ENCODE measurements around the gene OTUD5.
A peak's percentile ranks its signal among the peaks of the same experiment; 100 is the strongest.
"Not testable (repeated sequence)": the region's sequence is repeated elsewhere in the genome, so short reads cannot be mapped to it uniquely, and the experiment has no call there.

OTUD5 gene

DNA sequence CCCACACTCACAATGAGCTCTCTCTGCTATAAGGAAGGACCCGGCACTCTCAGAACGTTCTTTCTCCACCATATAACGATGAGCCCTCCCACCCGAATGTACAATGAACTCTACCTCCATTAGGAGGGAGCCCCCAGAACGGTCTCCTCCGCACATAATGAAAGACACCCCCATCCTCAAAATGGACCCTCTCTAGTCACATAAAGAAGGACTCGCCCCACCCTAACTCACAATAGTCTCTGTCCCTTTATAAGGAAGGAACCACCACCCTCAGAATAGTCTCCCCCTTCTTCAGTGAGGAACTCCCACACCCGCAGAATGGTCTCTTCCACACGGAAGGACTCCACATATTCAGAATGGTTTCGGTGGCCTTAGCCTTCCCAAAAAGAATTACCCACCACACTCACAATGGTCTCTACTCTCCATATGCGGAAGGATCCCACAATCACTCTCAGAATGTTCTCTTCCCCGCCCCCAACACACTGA is 46.4 kb downstream of the OTUD5 start:
- no peak for DNase-seq

GRCh38 chrX:48909703-48910294 is 47.6 kb downstream of the OTUD5 start:
- no peak for DNase-seq

GRCh38 chrX:48908600-48908999 is 48.8 kb downstream of the OTUD5 start:
- DNase-seq = no peak

DNA sequence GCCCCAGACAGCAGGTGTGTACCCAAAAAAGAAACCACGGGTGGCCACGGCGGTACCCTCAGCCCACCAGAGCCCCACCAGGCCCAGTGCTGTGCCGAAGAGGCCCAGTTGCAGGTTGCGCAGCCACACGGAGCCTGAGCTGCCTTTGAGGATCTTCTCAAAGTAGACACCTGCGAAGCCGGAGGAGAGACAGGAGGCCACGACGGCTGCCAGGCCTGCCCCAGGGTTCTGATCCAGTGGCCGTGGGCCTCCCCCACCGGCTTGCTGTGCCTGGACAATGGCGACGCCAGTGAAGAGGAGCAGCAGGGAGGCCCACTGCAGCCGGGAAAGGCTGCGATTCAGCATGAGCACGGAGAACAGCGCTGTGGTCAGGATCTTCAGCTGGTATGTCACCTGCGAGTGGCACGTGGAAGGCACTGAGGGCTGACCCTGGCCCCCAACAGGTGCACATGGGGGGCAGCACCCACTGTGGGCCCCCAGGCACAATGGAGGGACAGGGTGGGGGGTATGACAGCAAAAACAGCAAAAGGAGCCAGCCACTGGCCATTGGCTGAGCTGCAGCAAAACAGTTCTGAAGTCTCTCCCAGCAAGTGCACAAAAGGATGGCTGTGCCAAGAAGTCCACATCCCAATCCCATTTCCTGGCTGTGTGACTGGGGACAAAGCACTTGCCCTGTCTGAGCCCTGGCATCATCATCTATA is 52.2 kb downstream of the OTUD5 start:
- DNase-seq = no peak

DNA sequence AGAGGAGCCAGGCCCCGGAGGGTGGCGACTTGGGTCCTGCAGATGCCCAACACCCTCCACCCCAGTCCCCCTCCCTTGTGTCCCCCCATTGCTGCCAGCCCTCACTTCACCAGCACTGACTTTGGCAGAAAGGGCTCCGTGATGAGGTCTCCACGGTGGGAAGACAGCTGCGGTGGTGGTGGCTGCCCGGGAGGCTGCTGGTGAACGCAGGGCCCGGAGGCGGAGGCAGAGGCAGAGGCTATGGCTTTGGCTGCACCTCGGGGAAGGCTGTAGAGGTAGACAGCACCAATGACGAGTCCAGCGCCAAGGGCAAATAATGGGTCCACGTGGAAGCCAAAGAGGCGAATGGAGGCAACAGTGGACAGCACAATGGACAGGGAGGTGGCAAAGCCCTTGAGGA is 52.8 kb downstream of the OTUD5 start:
- no peak for DNase-seq

- DNase-seq = no peak
These were observed 53.2 kb downstream of the OTUD5 start for GRCh38 chrX:48904180-48904579.

- DNase-seq = no peak
These were observed 54.1 kb downstream of the OTUD5 start for GRCh38 chrX:48903290-48903689.

DNA sequence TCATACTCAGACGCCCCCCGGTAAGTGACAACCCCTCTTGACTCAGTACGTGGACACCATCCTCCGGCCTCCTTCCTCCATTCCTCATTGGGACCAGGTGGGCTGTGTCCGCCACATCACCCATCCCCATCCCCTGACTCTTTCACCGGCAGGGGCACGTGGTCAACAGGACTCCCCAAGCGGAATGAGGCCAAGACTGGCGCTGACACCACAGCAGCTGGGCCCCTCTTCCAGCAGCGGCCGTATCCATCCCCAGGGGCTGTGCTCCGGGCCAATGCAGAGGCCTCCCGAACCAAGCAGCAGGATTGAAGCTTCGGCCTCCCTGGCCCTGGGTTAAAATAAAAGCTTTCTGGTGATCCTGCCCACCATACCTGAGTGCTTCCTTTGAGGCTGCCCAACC is 54.6 kb downstream of the OTUD5 start:
- no peak for DNase-seq

DNA sequence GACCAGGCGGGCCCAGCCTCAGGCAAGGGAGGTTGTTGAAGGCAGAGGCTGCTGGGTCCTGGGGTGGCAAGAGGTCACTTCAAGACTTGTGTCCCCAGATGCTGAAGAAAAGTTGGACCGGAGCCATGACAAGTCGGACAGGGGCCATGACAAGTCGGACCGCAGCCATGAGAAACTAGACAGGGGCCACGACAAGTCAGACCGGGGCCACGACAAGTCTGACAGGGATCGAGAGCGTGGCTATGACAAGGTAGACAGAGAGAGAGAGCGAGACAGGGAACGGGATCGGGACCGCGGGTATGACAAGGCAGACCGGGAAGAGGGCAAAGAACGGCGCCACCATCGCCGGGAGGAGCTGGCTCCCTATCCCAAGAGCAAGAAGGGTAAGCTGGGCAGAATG is 55.3 kb downstream of the OTUD5 start:
- no peak for DNase-seq

DNA sequence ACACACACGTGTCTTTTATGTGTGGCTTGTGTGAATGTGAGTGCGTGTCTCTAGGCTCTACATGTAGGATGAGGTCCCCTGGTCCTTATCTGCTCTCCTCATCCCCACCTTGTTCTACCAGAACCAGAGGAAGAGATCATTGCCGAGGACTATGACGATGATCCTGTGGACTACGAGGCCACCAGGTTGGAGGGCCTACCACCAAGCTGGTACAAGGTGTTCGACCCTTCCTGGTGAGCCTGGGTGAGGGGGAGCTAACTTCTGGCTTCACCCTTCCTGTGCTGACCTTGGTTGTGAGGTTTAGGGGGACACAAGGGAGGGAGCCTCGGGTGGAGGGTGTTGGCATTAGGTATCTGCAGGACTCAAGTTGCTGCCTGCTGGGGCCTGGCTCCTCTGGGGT is 56.3 kb downstream of the OTUD5 start:
- DNase-seq = no peak

DNA sequence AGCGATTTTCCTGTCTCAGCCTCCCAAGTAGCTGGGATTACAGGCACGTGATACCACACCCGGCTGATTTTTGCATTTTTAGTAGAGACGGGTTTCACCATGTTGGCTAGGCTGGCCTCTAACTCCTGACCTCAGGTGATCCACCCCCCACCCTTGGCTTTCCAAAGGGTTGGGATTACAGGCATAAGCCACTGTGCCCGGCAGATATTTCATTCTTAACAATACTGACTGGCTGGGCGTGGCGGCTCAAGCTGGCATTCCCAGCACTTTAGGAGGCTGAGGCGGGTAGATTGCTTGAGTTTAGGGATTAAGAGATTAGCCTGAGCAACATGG is 58.4 kb downstream of the OTUD5 start:
- DNase-seq = no peak

- peak; percentile 94 for DNase-seq
These were observed 59.6 kb downstream of the OTUD5 start, which contains the start of the genes PQBP1 and TIMM17B for GRCh38 chrX:48897625-48898306. TSS of gene PQBP1 (plus strand) at chrX:48897930. CDS start at chrX:48898510, 580 bp downstream. TSS of gene TIMM17B (minus strand) at chrX:48897768. CDS start at chrX:48897749, 19 bp downstream.

DNA sequence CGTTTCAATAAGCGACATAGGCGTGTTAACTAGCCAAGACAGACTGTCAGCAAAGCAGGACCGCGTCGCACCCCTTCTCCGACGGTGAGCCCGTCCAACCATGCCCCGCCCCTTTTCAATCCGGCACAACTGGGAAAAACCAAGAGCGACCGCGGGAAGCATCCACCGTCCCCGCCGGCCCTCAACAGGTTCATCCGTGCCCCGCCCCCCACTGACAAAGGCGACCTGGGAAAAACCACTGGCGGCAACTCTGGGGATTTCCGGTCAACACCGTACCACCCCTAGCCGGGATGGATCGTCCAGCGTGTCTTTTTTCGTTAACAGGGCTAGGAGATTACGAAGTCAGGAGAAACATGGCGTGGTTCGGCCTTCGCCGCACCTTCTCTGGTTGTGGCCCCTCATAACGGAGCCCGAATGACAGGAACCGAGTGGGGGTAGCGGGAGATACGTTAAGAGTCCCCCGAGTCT is 60.2 kb downstream of the OTUD5 start:
- peak; percentile 86 for DNase-seq

DNA sequence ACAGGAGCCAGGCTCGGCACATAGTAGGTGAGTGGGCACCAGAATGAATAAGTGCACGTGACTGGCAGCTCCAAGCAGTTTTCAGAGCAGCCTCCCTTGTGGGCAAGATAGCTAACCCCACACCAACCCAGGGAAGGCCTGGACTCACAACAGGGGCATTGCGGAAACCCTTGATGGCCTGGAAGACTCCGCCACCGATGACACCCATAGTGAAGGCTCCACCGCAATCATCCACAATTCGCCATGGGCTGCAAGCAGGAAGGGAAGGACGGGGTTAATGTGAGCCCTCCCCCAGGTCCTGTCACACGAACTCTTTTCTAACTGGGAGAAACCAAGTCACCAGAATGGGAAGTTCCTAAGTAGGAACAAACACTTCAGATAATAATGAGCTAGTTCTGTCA is 60.8 kb downstream of the OTUD5 start:
- peak; percentile 50 for DNase-seq

DNA sequence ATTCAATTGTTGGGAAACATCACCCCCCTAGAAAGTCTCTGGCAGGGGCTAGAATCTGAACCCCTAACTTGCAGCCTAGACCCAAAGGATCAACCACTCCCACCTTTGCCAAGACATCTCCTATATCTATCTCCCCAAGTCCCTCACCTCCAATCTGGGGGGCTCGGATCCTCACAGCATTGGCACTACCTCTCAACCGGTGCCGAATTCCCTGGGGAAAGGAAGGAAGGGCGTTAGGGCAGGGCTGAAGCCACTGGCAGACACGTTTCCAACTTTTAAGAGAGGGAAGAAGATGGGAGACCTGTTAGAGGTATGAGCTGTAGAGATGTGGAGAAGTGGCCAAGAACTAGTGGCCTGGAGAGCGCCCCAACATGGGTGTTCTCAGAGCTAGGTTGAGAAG is 62.5 kb downstream of the OTUD5 start:
- DNase-seq = no peak

GRCh38 chrX:48893556-48894348 is 63.7 kb downstream of the OTUD5 start:
- no peak for DNase-seq

DNA sequence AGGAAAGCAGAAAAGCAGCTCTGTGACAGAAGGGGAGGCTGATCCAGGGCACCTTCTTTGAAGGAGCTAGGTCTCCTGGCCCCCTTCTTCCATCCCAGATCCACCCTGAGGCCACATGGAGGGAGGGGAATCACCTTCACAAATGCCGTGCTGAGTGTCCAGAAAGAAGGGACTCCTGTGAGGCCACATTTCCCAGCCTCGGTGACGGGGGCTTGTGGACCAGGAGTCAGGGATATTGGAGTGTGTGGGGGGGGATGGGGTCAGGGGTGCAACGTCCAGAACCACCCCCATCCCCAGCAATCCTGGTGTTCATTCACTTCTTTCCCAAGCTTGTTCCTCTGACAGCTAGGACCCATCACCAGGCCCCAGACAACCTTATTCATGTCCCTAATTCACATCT is 64.5 kb downstream of the OTUD5 start:
- DNase-seq = no peak

DNA sequence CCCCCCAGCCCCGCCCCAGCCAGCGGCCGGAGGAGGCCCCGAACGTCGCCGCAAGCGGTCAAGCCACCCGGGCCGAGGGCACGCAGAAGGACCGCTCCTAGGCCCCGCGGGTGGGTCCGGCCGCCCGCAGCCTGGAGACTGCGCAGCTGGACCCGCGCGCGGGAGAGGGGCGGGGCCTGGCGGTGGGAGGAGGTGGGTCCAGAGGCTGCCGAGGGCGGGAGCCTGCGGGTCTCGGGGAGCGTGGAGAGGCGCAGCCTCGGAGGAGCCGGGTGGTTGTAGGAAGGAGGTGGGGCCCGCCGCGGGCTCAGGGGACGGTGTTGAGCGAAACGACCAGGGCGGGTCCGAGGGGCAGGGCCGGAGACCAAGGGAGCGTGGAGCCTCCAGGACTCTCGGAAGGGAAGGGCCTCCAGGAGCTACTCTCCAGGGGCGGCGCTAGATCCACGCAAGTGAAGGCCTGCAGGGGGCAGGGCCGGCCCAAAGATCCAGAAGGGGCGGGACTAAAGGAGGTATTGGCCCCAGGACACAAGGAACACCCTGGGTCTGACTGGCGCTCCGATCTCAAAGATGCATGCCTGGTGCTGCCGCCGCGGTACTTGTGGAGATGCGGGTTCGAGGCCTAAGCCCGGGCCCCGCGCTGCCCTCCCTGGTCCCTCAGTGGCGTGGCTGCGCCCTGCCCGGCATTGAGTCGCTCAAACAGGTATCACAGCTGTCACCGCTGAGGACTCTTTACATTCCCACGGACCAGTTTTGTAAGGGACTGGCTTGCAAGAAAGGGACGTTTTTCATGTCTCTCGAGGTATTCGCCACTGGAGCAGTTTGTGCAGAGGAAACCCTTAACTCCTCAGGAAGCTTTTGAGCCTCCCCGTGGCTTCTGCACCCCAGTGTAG is 65.8 kb downstream of the OTUD5 start:
- DNase-seq = peak; percentile 84

DNA sequence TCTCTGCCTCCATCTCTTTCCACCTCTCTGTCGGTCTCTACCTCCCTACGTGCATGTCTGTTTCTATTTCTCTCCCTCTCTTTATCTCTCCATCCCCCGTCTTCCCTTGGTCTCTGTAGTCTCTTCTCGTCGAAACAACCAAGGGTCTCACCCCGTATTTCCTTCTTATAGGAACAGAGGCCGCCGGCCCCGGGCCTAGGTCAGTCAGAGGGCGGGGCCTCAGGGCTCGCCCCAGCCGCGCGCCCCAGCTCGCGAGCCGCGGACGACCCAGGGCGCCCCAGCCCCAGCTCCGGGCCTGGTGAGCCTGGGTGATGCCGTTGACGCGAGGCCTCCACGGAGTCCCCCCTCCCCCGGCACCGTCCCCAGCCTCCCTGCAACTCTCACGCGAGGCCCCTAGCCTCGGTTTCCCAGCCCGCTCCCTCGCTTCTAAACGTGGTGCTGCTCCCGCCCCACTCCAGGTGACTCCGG is 66.4 kb downstream of the OTUD5 start:
- peak; percentile 43 for DNase-seq

DNA sequence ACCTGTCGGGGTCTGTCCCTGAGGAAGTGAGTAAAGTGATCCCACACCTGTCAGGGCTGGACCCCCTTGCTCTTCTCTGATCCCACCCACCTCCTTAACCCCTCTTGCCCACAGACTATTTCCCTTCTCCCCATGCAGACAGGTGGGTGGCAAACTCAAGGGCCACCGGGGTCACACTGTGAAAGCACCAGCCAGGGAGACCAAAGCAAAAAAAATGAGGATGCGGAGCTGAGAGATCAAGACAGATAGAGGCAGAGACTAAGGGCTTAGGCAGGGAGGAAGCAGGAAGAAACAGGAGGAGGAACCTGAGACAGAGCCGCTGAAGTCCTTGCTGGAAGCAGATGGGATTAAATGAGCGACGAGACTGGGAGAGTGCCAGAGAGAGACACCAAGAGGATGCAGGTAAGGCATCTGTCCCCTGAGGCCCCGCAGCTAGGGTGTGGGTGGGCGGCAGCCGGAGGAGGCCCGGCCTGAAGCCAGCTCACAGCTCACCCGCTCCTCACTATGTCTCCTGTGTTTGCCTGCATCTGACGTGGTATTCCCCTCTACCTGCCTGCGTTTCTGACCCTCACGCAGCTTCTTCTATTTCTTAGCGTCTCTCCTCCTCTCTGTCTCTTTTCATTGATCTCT is 67.0 kb downstream of the OTUD5 start:
- DNase-seq = no peak

GRCh38 chrX:48886586-48886985 is 70.8 kb downstream of the OTUD5 start:
- not testable (repeated sequence) for DNase-seq

Measured in retina (tissue), 1 donor.